ENCODE data around the gene SQSTM1.

The SQSTM1 gene

GRCh38 chr5:179806250-179807048 is 14.3 kb upstream of the SQSTM1 start, which contains the start of gene MGAT4B:
MGAT4B (minus strand) TSS chr5:179806866; CDS start chr5:179806583, 283 bp downstream.
- peak; percentile 33 for DNase-seq

GRCh38 chr5:179812135-179812825 is 8.4 kb upstream of the SQSTM1 start:
- DNase-seq: no peak

GRCh38 chr5:179812997-179813607 is 7.6 kb upstream of the SQSTM1 start:
- no peak for DNase-seq

- no peak for DNase-seq
Observed at GRCh38 chr5:179814090-179814489, 6.6 kb upstream of the SQSTM1 start.

GRCh38 chr5:179815491-179816249 is 5.0 kb upstream of the SQSTM1 start:
- DNase-seq: no peak

- DNase-seq: no peak
Observed at GRCh38 chr5:179816401-179816795, 4.3 kb upstream of the SQSTM1 start.

- no peak for DNase-seq
Observed at GRCh38 chr5:179816796-179817469, 3.8 kb upstream of the SQSTM1 start.

GRCh38 chr5:179817470-179817840 is 3.2 kb upstream of the SQSTM1 start:
- no peak for DNase-seq

GRCh38 chr5:179817890-179818745 is 2.6 kb upstream of the SQSTM1 start:
- no peak for DNase-seq

- DNase-seq: peak; percentile 68
Observed at GRCh38 chr5:179818746-179819295, 1.9 kb upstream of the SQSTM1 start.

- peak; percentile 54 for DNase-seq
Observed at GRCh38 chr5:179819296-179820126, 1.2 kb upstream of the SQSTM1 start.

GRCh38 chr5:179820127-179820482 is 600 bp upstream of the SQSTM1 start:
- DNase-seq: no peak

GRCh38 chr5:179821298-179822058 is 773 bp downstream of the SQSTM1 start:
- peak; percentile 67 for DNase-seq

- no peak for DNase-seq
Observed at GRCh38 chr5:179822059-179822432, 1.3 kb downstream of the SQSTM1 start.

- no peak for DNase-seq
Observed at GRCh38 chr5:179822444-179822990, 1.8 kb downstream of the SQSTM1 start.

- DNase-seq: no peak
Observed at GRCh38 chr5:179823937-179824744, 3.4 kb downstream of the SQSTM1 start.

GRCh38 chr5:179824745-179825112 is 4.0 kb downstream of the SQSTM1 start:
- no peak for DNase-seq

GRCh38 chr5:179825655-179826182 is 5.0 kb downstream of the SQSTM1 start:
- no peak for DNase-seq
